HL-60 (cell line): ENCODE data around the gene ZC3H8.

ENCODE experiments used
- POLR2AphosphoS5 ChIP-seq: IDR thresholded peaks from 2 replicates; pipeline ENCODE4 v1.6.1; 2012; ENCODE audit warnings: low read depth
- REST ChIP-seq: IDR thresholded peaks from 2 replicates; pipeline ENCODE4 v1.6.1; 2012; ENCODE audit warnings: low read depth; ENCODE audit not compliant: insufficient replicate concordance
- TF ChIP-seq, protein P1 (sequence below): IDR thresholded peaks from one replicate; pipeline ENCODE4 v1.5.1; 2011; ENCODE audit warnings: low read length, control low read depth, inconsistent platforms; ENCODE audit not compliant: insufficient read depth

DNA sequence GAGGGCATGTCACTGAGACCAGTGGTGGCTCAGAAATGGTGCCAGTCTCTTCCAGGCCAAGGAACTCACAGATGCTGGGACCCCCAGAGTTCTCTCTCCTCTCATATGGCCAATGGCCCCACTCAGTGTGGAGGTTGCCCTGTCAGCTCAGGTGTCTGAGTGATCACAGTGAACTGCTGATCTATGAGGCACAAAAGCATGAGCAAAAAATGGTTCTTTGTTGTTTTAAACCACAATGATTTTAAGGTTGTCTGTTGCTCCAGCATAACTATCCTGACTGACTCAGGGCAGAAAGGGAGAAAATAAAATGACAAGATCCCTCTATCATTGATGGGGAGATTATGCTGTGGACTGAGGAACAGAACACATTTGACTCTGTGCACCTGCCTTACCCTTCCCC is 58.9 kb downstream of the ZC3H8 start:
- TF ChIP-seq, protein P1, sequence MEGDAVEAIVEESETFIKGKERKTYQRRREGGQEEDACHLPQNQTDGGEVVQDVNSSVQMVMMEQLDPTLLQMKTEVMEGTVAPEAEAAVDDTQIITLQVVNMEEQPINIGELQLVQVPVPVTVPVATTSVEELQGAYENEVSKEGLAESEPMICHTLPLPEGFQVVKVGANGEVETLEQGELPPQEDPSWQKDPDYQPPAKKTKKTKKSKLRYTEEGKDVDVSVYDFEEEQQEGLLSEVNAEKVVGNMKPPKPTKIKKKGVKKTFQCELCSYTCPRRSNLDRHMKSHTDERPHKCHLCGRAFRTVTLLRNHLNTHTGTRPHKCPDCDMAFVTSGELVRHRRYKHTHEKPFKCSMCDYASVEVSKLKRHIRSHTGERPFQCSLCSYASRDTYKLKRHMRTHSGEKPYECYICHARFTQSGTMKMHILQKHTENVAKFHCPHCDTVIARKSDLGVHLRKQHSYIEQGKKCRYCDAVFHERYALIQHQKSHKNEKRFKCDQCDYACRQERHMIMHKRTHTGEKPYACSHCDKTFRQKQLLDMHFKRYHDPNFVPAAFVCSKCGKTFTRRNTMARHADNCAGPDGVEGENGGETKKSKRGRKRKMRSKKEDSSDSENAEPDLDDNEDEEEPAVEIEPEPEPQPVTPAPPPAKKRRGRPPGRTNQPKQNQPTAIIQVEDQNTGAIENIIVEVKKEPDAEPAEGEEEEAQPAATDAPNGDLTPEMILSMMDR, result no peak
- TF ChIP-seq POLR2AphosphoS5 (no peak), REST (no peak)
